ENCODE results near the gene PLEKHG2.

- no peak for TF ChIP-seq ZBTB7A (IDR thresholded peaks at IDR 0.05; ENCODE audit: low read depth)
- TF ChIP-seq EGR1 (IDR thresholded peaks at IDR 0.05) = no peak
- TF ChIP-seq EP300 (IDR thresholded peaks at IDR 0.05; ENCODE audit: borderline replicate concordance) = no peak
- no peak for TF ChIP-seq REST (IDR thresholded peaks at IDR 0.05; ENCODE audit: low read depth)
- no peak for TF ChIP-seq MAX (IDR thresholded peaks at IDR 0.05)
- TF ChIP-seq CEBPB (IDR thresholded peaks at IDR 0.05) = no peak
- TF ChIP-seq RAD21 (IDR thresholded peaks at IDR 0.05; ENCODE audit: low read depth) = no peak
- TF ChIP-seq NFIC (IDR thresholded peaks at IDR 0.05) = no peak
- TF ChIP-seq YY1 (IDR thresholded peaks at IDR 0.05; ENCODE audit: low read depth) = no peak
- no peak for TF ChIP-seq USF1 (IDR thresholded peaks at IDR 0.05)
Measured at GRCh38 chr19:39444598-39445195, 32.2 kb downstream of the PLEKHG2 start.
